Omental fat pad (tissue), 4 donors: ENCODE results near the gene SCO1. TPM values are rescaled to one million over a fixed set of nuclear protein-coding genes. Genes with fewer than 3 reads are reported as not detected.

ENCODE experiments used
- ATAC-seq: fragments of 150-250 bp; one replicate; pipeline ENCODE4 v1.9.1; 2016; ENCODE audit warnings: mild to moderate bottlenecking, moderate library complexity; ENCODE audit not compliant: low FRiP score
- DNase-seq: peaks from one replicate; pipeline ENCODE4 v3.0.0-alpha.2; 2019; ENCODE audit warnings: low spot score
- total RNA-seq, 4 donors: library from RNA; depleted of rRNA; stranded (reverse); fragments of >200 nt; gene quantifications; one replicate each; pipeline ENCODE4 v1.1.0, GENCODE V29; 2016
- TF ChIP-seq, protein P1 (sequence below), 3 donors: fragments of 450-650 bp; IDR thresholded peaks; one replicate each; pipeline ENCODE4 v1.5.1; 2016 to 2017; ENCODE audit warnings: antibody characterized with exemption in 3 of 3, mild to moderate bottlenecking in 3 of 3, moderate library complexity in 2 of 3

Gene SCO1
- total RNA-seq, result 10 to 100 TPM; 18.0 to 35.4 (median 24.2) TPM

DNA sequence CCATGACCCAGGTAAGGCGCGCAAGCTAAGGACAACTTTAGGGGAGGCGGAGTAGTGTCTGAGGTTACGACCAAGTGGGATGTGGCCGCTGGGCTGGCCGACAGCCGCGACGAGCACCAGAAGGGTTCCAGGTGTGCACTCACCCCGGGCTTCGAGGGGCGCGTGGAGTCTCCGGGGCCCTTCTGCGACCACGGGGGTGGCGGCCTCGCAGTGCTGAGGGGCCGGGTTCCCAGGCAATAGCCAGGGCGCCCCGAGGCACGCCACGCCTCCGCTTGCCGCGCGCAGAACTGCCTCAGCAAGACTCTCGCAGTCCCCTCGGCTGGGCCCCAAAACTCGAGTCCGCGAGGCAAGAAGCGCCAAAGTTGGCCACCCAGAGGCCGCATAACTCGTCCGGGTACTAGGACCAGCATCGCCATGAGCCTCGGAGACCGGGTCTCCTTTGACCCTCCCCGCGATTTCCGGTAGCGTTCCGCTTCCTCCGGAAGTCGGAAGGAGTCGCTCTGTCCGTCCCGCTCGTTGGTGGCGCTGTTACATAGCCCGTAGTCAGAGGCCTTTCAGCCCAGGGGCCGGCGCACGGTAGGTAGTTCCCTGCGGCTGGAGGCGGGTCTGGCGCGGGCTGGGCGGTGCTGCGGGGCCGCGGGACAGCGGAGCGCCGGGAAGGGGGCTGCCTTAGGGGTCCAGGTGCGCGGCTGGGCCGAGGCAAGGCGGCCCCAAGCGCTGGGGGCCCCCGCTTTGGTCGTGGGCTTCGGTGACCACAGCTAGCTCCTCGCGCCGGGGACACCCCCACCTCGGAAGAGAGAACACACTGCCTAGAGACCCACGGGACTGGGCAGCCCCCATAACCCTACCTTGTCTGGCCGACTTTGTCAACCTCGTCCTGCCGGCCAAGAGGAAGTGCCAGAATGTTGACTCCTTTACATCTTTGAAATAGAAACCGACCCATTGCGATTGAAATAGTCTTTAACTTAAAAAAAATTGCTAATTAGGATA is at the start of gene SCO1, which contains the start of gene ADPRM:
TSS of gene SCO1 (minus strand) at position 442 of the 990 bp plus-strand sequence. CDS start at position 416, 26 bp downstream.
TSS of gene ADPRM (plus strand) at position 503 of the 990 bp plus-strand sequence. CDS start 7,333 bp downstream, outside the sequence.
- ATAC-seq (peak; percentile 98), DNase-seq (peak; percentile 75)
- TF ChIP-seq, protein P1, sequence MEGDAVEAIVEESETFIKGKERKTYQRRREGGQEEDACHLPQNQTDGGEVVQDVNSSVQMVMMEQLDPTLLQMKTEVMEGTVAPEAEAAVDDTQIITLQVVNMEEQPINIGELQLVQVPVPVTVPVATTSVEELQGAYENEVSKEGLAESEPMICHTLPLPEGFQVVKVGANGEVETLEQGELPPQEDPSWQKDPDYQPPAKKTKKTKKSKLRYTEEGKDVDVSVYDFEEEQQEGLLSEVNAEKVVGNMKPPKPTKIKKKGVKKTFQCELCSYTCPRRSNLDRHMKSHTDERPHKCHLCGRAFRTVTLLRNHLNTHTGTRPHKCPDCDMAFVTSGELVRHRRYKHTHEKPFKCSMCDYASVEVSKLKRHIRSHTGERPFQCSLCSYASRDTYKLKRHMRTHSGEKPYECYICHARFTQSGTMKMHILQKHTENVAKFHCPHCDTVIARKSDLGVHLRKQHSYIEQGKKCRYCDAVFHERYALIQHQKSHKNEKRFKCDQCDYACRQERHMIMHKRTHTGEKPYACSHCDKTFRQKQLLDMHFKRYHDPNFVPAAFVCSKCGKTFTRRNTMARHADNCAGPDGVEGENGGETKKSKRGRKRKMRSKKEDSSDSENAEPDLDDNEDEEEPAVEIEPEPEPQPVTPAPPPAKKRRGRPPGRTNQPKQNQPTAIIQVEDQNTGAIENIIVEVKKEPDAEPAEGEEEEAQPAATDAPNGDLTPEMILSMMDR (IDR thresholded peaks at IDR 0.05), result no peak

DNA sequence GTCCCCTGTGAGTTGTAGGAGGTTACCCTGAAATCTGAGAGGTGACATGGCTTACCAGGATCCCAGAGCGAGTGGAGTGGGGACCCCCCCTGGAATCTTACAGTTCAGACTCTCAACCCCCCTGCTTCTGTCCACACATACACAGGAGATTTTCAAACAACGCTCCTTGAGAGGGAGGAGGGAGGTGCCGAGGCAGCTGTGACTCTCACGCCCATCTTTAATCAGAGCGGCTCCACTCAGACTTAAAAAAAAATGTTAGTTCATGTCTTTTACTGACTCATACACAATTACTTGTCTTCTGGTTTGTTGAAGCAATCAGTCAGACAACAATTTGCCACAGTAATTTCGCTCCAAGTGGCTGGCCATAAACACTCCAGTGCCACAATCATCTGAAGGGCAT is 47.9 kb upstream of the SCO1 start:
- DNase-seq (no peak), ATAC-seq (peak; percentile 75)
- TF ChIP-seq, protein P1 (IDR thresholded peaks at IDR 0.05), result no peak

DNA sequence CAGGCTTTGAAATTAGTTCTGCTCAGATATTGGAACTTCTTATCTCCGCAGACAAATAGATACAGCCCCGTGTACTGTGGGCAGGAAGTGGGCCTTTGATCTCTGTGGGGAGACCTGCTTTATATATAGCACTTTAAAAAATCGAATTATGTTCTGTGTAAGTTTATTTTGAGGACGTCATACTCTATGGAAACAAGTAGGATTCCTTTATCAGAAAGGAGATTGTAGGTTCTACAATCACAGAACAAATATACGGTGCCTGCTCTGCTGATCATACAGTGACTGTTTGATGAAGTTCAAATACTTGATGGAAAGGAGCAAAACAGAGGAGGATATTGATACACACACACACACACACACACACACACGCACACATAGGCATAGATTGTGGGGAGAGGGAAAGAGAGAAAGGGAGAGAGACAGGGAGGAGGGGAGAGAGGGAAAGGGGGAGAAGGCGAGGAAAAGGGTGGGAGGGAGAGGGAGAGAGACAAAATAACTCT is 47.2 kb upstream of the SCO1 start:
- DNase-seq (no peak), ATAC-seq (no peak)
- TF ChIP-seq, protein P1 (IDR thresholded peaks at IDR 0.05), result no peak

DNA sequence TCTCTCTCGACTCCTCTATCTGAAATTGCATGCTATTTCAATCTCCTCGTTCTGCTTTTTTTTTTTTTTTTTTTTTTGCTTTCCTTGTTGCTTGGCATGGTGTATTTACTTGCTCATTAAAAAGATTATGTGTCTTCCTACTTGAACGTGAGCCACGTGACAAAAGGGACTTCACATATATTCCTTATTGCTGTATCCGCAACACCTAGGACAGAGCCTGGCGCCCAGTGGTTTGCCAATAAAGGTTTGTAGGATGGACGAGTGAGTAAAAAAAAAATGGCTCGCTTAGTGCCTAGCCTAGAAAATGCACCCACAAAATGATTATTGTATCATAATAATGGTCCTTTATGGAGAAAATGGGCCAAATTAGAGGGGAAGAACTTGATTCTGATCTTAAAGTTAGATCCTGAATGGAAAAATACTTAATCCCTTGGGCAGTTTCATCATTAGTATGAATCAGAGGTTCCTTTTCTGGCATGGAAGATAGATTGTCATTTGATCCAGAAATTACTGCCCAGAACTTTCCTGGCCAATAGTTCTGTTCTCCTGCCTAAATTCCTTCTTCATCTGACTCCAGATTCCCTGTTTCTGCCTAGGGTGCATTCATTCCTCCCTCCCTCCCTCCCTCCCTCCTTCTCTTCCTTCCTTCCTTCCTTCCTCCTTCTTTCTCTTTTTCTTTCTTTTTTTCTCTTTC is 46.1 kb upstream of the SCO1 start:
- DNase-seq (no peak), ATAC-seq (peak; percentile 57)
- TF ChIP-seq, protein P1 (IDR thresholded peaks at IDR 0.05), result no peak

DNA sequence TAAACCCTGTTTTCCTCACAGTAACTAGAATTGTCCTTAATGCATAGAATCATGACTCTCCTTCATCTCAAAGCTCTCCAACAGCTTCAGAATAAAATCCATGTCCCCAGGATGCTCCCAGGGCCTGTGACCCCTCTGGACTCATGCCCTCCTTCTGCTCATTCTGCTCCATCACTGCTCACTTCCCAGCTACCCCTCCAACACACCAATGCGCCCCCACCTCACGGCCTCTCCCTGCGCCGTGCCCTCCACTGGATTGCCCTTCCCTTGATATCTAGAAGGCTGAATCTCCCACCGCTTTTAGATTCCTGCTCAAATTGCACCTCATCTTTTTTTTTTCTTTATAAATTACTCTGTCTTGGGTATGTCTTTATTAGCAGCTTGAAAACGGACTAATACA is 45.1 kb upstream of the SCO1 start:
- no peak for ATAC-seq
- no peak for DNase-seq
- TF ChIP-seq, protein P1 (IDR thresholded peaks at IDR 0.05), result no peak

DNA sequence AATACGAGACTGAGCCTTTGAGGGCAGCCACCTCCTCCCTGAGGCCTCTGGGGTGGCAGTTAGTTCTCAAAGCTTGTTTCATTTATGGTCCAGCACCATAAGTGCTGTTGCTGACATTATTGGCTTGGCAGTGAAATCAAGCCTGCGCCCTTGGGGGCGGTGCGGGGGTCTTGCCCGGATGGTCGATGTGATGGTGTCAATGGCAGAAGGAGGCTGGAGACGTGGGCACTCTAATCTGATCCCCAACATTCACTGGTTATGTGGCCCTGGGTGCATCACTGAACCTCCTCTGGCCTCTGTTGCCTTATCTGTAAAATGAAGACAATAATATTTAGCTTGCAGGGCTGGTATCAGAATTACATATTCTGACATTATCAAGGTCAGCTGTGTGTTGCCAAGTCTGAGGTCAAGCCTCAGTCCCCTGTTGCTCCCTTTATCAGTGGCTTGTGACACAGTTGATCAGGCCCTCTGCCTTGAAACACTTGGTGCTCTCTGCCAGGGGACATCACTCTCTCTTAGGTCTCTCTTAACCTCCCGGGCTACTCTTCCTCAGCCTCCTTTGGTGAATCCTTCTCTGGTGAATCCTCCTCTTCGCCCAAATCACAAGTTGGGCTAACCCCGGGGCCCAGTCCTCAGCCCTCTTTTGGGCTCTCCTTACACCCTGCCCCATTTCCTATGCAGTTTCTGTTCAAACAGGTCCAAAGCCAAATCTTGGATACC is 44.2 kb upstream of the SCO1 start:
- DNase-seq (no peak), ATAC-seq (no peak)
- TF ChIP-seq, protein P1 (IDR thresholded peaks at IDR 0.05), result no peak
